Measurements from ENCODE around the gene PPP1R3C.

GRCh38 chr10:91579329-91579985 is 53.4 kb downstream of the PPP1R3C start:
- TF ChIP-seq CTCF (IDR thresholded peaks at IDR 0.05; ENCODE audit: low read depth, low read length, missing input control) (no peak), RAD21 (IDR thresholded peaks at IDR 0.05) (no peak), NR2F2 (IDR thresholded peaks at IDR 0.05) (no peak), MAX (IDR thresholded peaks at IDR 0.05) (no peak), HNF4G (IDR thresholded peaks at IDR 0.05) (no peak), YY1 (IDR thresholded peaks at IDR 0.05) (no peak), EGR1 (IDR thresholded peaks at IDR 0.05; ENCODE audit: low read depth in 2 of 2) (no peak)
